ENCODE data around the gene PTPRN2.
"Not testable (repeated sequence)": the region's sequence is repeated elsewhere in the genome, so short reads cannot be mapped to it uniquely, and the experiment has no call there.

DNA sequence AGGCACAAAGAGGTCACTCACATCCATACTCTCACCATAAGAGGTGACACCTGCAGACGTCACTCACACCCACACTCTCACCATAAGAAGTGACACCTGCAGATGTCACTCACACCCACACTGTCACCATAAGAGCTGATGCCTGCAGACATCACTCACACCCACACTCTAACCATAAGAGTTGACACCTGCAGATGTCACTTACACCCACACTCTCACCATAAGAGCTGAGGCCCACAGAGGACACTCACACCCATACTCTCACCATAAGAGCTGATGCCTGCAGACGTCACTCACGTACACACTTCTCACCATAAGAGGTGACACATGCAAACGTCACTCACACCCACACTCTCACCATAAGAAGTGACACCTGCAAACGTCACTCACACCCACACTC lies 255.1 kb downstream of the PTPRN2 start:
- TF ChIP-seq, protein P1, sequence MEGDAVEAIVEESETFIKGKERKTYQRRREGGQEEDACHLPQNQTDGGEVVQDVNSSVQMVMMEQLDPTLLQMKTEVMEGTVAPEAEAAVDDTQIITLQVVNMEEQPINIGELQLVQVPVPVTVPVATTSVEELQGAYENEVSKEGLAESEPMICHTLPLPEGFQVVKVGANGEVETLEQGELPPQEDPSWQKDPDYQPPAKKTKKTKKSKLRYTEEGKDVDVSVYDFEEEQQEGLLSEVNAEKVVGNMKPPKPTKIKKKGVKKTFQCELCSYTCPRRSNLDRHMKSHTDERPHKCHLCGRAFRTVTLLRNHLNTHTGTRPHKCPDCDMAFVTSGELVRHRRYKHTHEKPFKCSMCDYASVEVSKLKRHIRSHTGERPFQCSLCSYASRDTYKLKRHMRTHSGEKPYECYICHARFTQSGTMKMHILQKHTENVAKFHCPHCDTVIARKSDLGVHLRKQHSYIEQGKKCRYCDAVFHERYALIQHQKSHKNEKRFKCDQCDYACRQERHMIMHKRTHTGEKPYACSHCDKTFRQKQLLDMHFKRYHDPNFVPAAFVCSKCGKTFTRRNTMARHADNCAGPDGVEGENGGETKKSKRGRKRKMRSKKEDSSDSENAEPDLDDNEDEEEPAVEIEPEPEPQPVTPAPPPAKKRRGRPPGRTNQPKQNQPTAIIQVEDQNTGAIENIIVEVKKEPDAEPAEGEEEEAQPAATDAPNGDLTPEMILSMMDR (IDR thresholded peaks at IDR 0.05; ENCODE audit: control extremely low read depth in 1 of 3, insufficient read depth in 1 of 3, low read depth in 1 of 3, low read length in 3 of 3): not testable (repeated sequence)
- not testable (repeated sequence) for TF ChIP-seq RXRA (IDR thresholded peaks at IDR 0.05; ENCODE audit: insufficient read depth, low read depth, low read length); TAF1 (IDR thresholded peaks at IDR 0.05; ENCODE audit: low read depth, low read length); HDAC2 (IDR thresholded peaks at IDR 0.05; ENCODE audit: borderline replicate concordance in 1 of 2, low read depth in 2 of 2, low read length in 2 of 2)

Data from H1 (cell line).